ENCODE measurements around the gene DIAPH1. TPM values are rescaled to one million over a fixed set of nuclear protein-coding genes. Genes with fewer than 3 reads are reported as not detected.

Gene DIAPH1
- polyA plus RNA-seq, 6 donors from 2014 or later, result 29.5 to 54.9 (median 45.9) TPM

GRCh38 chr5:141491323-141492167 lies 127.3 kb downstream of the DIAPH1 start:
- Mint-ChIP-seq H3K27ac (peak overlapping the region in 2 of 6 donors; percentile 67 to 93), H3K9me3 (peaks cover 0 to 7% (median under 1%) of the 10 kb centered on the region in 7 donors), H3K36me3 (peaks cover 7 to 9% of the 10 kb centered on the region in 2 donors), H3K4me1 (peaks cover 11 to 28% (median 17%) of the 10 kb centered on the region in 3 donors), H3K4me3 (peak overlapping the region; percentile 67 to 92 (median 82)), H3K27me3 (peaks cover 73 to 96% (median 76%) of the 10 kb centered on the region in 3 donors)
- DNase-seq (no peak), ATAC-seq (ENCODE audit: low read depth in 2 of 2) (peak in 1 of 2 donors; percentile 45)

GRCh38 chr5:141490771-141491170 lies 128.0 kb downstream of the DIAPH1 start:
- Mint-ChIP-seq H3K4me1 (peaks cover 11 to 34% (median 17%) of the 10 kb centered on the region in 3 donors), H3K9me3 (peaks cover 0 to 7% (median 1%) of the 10 kb centered on the region in 7 donors), H3K27ac (peak overlapping the region in 1 of 6 donors; percentile 7), H3K36me3 (peaks cover 7 to 9% of the 10 kb centered on the region in 2 donors), H3K27me3 (peaks cover 75 to 96% (median 77%) of the 10 kb centered on the region in 3 donors), H3K4me3 (peak overlapping the region in 4 of 8 donors; percentile 25 to 69 (median 42))
- DNase-seq (no peak), ATAC-seq (ENCODE audit: low read depth in 2 of 2) (no peak)

GRCh38 chr5:141490271-141490670 lies 128.5 kb downstream of the DIAPH1 start:
- H3K9me3 Mint-ChIP-seq, result peaks cover 0 to 5% (median 0%) of the 10 kb centered on the region in 7 donors
- H3K27me3 Mint-ChIP-seq, result peaks cover 70 to 96% (median 72%) of the 10 kb centered on the region in 3 donors
- no peak for DNase-seq
- H3K4me3 Mint-ChIP-seq, result peak overlapping the region in 1 of 8 donors; percentile 43
- H3K36me3 Mint-ChIP-seq, result peaks cover 7 to 9% of the 10 kb centered on the region in 2 donors
- H3K4me1 Mint-ChIP-seq, result peaks cover 8 to 33% (median 14%) of the 10 kb centered on the region in 3 donors
- no peak for ATAC-seq (ENCODE audit: low read depth in 2 of 2)
- H3K27ac Mint-ChIP-seq, result no peak overlapping the region

GRCh38 chr5:141489841-141490240 lies 129.0 kb downstream of the DIAPH1 start:
- Mint-ChIP-seq H3K9me3 (peaks cover 0 to 5% (median 0%) of the 10 kb centered on the region in 7 donors), H3K4me3 (peak overlapping the region in 2 of 8 donors; percentile 20 to 43), H3K27me3 (peaks cover 67 to 96% (median 74%) of the 10 kb centered on the region in 3 donors), H3K27ac (no peak overlapping the region), H3K4me1 (peaks cover 12 to 37% (median 13%) of the 10 kb centered on the region in 3 donors), H3K36me3 (peaks cover 7 to 9% of the 10 kb centered on the region in 2 donors)
- ATAC-seq (ENCODE audit: low read depth in 2 of 2) (no peak), DNase-seq (no peak)

GRCh38 chr5:141488591-141489561 lies 129.9 kb downstream of the DIAPH1 start, which contains the start of gene PCDHGC5:
TSS of gene PCDHGC5 (plus strand) at chr5:141489081. CDS start at chr5:141489241, 160 bp downstream.
- H3K27ac Mint-ChIP-seq, result no peak within 1 kb of the TSS
- peaks cover 20 to 40% (median 22%) of the 10 kb centered on the region in 3 donors for H3K4me1 Mint-ChIP-seq
- H3K4me3 Mint-ChIP-seq, result peak within 1 kb of the TSS in 2 of 8 donors; percentile 9 to 65
- no peak for ATAC-seq (ENCODE audit: low read depth in 2 of 2)
- peaks cover 7 to 9% of the 10 kb centered on the region in 2 donors for H3K36me3 Mint-ChIP-seq
- H3K27me3 Mint-ChIP-seq, result peaks cover 71 to 96% (median 74%) of the 10 kb centered on the region in 3 donors
- no peak for DNase-seq
- peaks cover 0 to 5% (median 0%) of the 10 kb centered on the region in 7 donors for H3K9me3 Mint-ChIP-seq

GRCh38 chr5:141487131-141487530 lies 131.7 kb downstream of the DIAPH1 start:
- H3K36me3 Mint-ChIP-seq, result peaks cover 7 to 9% of the 10 kb centered on the region in 2 donors
- H3K27ac Mint-ChIP-seq, result peak overlapping the region in 2 of 6 donors; percentile 8 to 16
- H3K4me1 Mint-ChIP-seq, result peaks cover 17 to 35% (median 18%) of the 10 kb centered on the region in 3 donors
- H3K27me3 Mint-ChIP-seq, result peaks cover 73 to 96% (median 86%) of the 10 kb centered on the region in 3 donors
- ATAC-seq (ENCODE audit: low read depth in 2 of 2) (no peak), DNase-seq (no peak)
- peak overlapping the region in 2 of 8 donors; percentile 21 to 50 for H3K4me3 Mint-ChIP-seq
- peaks cover 0 to 5% (median 0%) of the 10 kb centered on the region in 7 donors for H3K9me3 Mint-ChIP-seq

GRCh38 chr5:141486091-141486490 lies 132.7 kb downstream of the DIAPH1 start:
- H3K27me3 Mint-ChIP-seq, result peaks cover 72 to 96% (median 82%) of the 10 kb centered on the region in 3 donors
- H3K9me3 Mint-ChIP-seq, result peaks cover 0 to 5% (median 0%) of the 10 kb centered on the region in 7 donors
- H3K27ac Mint-ChIP-seq, result no peak overlapping the region
- H3K4me3 Mint-ChIP-seq, result peak overlapping the region in 3 of 8 donors; percentile 26 to 51 (median 35)
- DNase-seq, result no peak
- ATAC-seq (ENCODE audit: low read depth in 2 of 2), result no peak
- H3K36me3 Mint-ChIP-seq, result peaks cover 6 to 9% of the 10 kb centered on the region in 2 donors
- H3K4me1 Mint-ChIP-seq, result peaks cover 12 to 29% (median 13%) of the 10 kb centered on the region in 3 donors

- Mint-ChIP-seq H3K36me3 (peaks cover under 1 to 3% of the 10 kb centered on the region in 2 donors), H3K27ac (no peak overlapping the region), H3K9me3 (peaks cover 0 to 5% (median 2%) of the 10 kb centered on the region in 7 donors), H3K27me3 (peaks cover 66 to 96% (median 82%) of the 10 kb centered on the region in 3 donors), H3K4me1 (peaks cover 9 to 25% (median 13%) of the 10 kb centered on the region in 3 donors), H3K4me3 (peak overlapping the region in 6 of 8 donors; percentile 57 to 85 (median 66))
- DNase-seq (no peak), ATAC-seq (ENCODE audit: low read depth in 2 of 2) (no peak)
Observed at GRCh38 chr5:141485321-141486055, 133.3 kb downstream of the DIAPH1 start.

GRCh38 chr5:141484641-141485311 lies 134.0 kb downstream of the DIAPH1 start, which contains the start of gene PCDHGC4:
TSS of gene PCDHGC4 (plus strand) at chr5:141485030. CDS start at chr5:141485174, 144 bp downstream.
- peaks cover 0 to 5% (median 2%) of the 10 kb centered on the region in 7 donors for H3K9me3 Mint-ChIP-seq
- no peak within 1 kb of the TSS for H3K27ac Mint-ChIP-seq
- ATAC-seq (ENCODE audit: low read depth in 2 of 2) (peak; percentile 14), DNase-seq (no peak)
- peaks cover 61 to 96% (median 79%) of the 10 kb centered on the region in 3 donors for H3K27me3 Mint-ChIP-seq
- peak within 1 kb of the TSS in 7 of 8 donors; percentile 57 to 85 (median 71) for H3K4me3 Mint-ChIP-seq
- no peaks in the 10 kb centered on the region for H3K36me3 Mint-ChIP-seq
- peaks cover 9 to 25% (median 13%) of the 10 kb centered on the region in 3 donors for H3K4me1 Mint-ChIP-seq

GRCh38 chr5:141484310-141484640 lies 134.5 kb downstream of the DIAPH1 start:
- H3K4me1 Mint-ChIP-seq, result peaks cover 9 to 25% (median 13%) of the 10 kb centered on the region in 3 donors
- H3K9me3 Mint-ChIP-seq, result peaks cover 0 to 5% (median 2%) of the 10 kb centered on the region in 7 donors
- DNase-seq (no peak), ATAC-seq (ENCODE audit: low read depth in 2 of 2) (no peak)
- peaks cover 60 to 96% (median 79%) of the 10 kb centered on the region in 3 donors for H3K27me3 Mint-ChIP-seq
- peak overlapping the region in 5 of 8 donors; percentile 57 to 85 (median 65) for H3K4me3 Mint-ChIP-seq
- H3K27ac Mint-ChIP-seq, result no peak overlapping the region
- no peaks in the 10 kb centered on the region for H3K36me3 Mint-ChIP-seq

GRCh38 chr5:141483902-141484301 lies 134.9 kb downstream of the DIAPH1 start:
- peaks cover 9 to 25% (median 13%) of the 10 kb centered on the region in 3 donors for H3K4me1 Mint-ChIP-seq
- H3K27ac Mint-ChIP-seq, result no peak overlapping the region
- DNase-seq (no peak), ATAC-seq (ENCODE audit: low read depth in 2 of 2) (no peak)
- peaks cover 56 to 93% (median 76%) of the 10 kb centered on the region in 3 donors for H3K27me3 Mint-ChIP-seq
- H3K4me3 Mint-ChIP-seq, result no peak overlapping the region
- no peaks in the 10 kb centered on the region for H3K36me3 Mint-ChIP-seq
- H3K9me3 Mint-ChIP-seq, result peaks cover 0 to 5% (median 2%) of the 10 kb centered on the region in 7 donors

All from naive B cell (primary cell).